H1 (cell line): ENCODE measurements around the gene GRK7.

Source experiments
- ATF3 ChIP-seq: IDR thresholded peaks from 2 replicates; pipeline ENCODE4 v1.6.1; 2011; ENCODE audit warnings: low read depth, mild to moderate bottlenecking, low read length; ENCODE audit not compliant: insufficient read depth
- CTCF ChIP-seq, 3 experiments: IDR thresholded peaks; 1 replicate in 2 of 3; 2 replicates in 1 of 3; pipeline versions ENCODE4 v1.5.1 to v1.6.1; 2011; ENCODE audit warnings: low read length in 3 of 3, mild to moderate bottlenecking in 3 of 3, inconsistent platforms in 2 of 3, low read depth in 1 of 3, moderate library complexity in 1 of 3; ENCODE audit not compliant: insufficient read depth in 1 of 3; ENCODE audit errors: control extremely low read depth in 1 of 3
- KDM1A ChIP-seq: fragments of 200-600, 300-600 bp; sonication (generic); IDR thresholded peaks from 2 replicates; pipeline ENCODE4 v1.7.1; 2016; ENCODE audit warnings: mild to moderate bottlenecking, low read length, borderline replicate concordance
- POLR2A ChIP-seq, 2 experiments: IDR thresholded peaks; 1 replicate in 1 of 2; 2 replicates in 1 of 2; pipeline ENCODE4 v1.6.1; 2011; ENCODE audit warnings: low read depth in 2 of 2, low read length in 2 of 2, mild to moderate bottlenecking in 2 of 2; ENCODE audit errors: control extremely low read depth in 1 of 2

GRCh38 chr3:141782386-141782932, 19.3 kb downstream of the GRK7 start:
- TF ChIP-seq POLR2A (IDR thresholded peaks at IDR 0.05; ENCODE audit: control extremely low read depth in 1 of 2, low read depth in 2 of 2, low read length in 2 of 2) (no peak), CTCF (IDR thresholded peaks at IDR 0.05; ENCODE audit: control extremely low read depth in 1 of 3, insufficient read depth in 1 of 3, low read depth in 1 of 3, low read length in 3 of 3) (peak; percentile 33 to 52 (median 43)), KDM1A (no peak), ATF3 (no peak)
